DMS153 treated with DMSO at 0.1 percent for 48 hours (cell line): ENCODE data around the gene LCMT1.
"Not testable (repeated sequence)": the region's sequence is repeated elsewhere in the genome, so short reads cannot be mapped to it uniquely, and the experiment has no call there.

Source experiments
- DNase-seq: peaks from one replicate; lab custom pipeline; 2025; ENCODE audit not compliant: unreplicated experiment; lab: John Stamatoyannopoulos, UW

The LCMT1 gene

DNA sequence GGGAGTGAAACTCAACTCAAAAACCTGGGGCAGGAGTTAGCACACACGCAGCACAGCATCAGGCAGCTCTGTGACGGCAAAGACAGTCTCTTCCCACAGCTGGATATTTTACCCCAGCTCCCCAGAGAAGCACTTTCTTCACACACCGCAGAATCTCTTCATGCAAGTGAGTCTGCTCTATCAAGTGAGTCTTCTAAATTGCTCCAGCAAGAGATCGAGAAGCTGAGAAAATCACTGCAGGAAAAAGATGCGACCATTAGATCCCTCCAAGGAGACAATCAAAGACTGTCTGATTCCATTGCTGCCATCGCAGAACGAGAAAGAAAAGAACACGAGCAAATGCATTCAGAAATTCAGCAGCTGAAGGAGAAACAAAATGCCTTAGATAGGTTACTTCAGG, 16.9 kb upstream of the LCMT1 start:
- DNase-seq = no peak

DNA sequence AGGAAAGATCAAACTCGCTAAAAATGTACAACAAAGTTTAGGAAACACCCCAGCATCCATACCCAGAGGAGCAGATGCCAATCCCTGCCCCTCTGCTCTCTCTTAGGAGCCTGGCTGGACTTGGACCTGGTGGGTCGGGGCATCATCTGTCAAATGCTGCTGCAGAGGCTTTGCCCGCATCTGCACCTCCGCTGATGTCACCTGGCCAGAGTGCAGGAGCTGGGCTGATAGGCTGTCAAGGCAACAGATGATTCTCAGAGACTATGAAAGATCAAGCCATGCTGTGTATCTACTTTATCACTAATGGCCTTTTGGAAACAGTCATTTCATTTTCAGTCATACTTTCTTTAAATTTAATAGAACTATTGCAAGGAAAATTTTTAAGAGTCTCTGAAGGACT, 15.9 kb upstream of the LCMT1 start:
- DNase-seq = no peak

DNA sequence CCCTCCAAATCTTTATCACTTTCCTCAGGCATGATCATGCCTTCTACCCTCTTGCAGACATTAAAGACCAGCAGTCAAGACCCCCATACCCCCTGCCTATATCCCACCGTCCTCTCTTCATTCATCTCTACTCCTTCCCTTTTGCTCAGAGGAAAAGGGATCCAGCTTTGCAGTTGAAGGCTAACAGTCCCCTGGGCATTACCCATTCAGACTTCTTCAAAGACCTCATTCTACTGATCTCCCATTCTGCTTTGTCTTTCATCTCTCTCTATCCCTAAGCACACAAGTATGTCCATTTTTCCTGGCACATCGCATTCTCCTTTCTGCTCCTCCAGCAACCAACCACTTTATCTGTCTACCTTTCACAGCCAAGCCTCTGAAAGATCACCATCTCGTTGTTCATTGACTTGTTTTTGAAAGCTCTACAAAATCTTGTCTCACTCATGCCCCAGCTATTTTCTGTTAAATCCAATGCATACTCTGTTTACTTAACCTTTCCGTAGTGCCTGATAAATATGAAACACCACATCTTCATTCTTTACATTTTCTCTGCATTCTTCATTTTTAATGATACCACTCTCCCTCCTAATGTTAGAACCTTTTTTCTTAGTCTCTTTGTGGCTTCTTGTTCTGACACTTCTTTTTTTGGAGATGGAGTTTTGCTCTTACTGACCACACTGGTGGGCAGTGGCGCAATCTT, 14.1 kb upstream of the LCMT1 start:
- no peak for DNase-seq

DNA sequence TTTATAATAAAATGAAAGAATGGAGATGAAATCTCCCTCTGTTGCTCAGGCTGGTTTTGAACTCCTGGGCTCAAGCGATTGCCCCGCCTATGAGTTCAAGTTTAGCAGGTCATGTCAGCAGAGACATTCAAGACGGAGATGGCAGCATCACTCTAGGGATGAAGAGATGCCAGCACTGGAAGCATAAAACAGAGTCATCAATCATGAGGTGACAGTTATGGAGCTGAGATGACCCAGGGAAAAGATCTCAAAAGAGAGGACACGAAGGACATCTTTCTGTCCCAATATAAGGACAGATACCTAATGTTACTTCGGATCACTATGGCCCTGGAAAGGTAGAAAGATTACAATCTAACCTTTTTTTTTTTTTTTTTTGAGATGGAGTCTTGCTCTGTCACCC, 11.0 kb upstream of the LCMT1 start:
- DNase-seq = no peak

DNA sequence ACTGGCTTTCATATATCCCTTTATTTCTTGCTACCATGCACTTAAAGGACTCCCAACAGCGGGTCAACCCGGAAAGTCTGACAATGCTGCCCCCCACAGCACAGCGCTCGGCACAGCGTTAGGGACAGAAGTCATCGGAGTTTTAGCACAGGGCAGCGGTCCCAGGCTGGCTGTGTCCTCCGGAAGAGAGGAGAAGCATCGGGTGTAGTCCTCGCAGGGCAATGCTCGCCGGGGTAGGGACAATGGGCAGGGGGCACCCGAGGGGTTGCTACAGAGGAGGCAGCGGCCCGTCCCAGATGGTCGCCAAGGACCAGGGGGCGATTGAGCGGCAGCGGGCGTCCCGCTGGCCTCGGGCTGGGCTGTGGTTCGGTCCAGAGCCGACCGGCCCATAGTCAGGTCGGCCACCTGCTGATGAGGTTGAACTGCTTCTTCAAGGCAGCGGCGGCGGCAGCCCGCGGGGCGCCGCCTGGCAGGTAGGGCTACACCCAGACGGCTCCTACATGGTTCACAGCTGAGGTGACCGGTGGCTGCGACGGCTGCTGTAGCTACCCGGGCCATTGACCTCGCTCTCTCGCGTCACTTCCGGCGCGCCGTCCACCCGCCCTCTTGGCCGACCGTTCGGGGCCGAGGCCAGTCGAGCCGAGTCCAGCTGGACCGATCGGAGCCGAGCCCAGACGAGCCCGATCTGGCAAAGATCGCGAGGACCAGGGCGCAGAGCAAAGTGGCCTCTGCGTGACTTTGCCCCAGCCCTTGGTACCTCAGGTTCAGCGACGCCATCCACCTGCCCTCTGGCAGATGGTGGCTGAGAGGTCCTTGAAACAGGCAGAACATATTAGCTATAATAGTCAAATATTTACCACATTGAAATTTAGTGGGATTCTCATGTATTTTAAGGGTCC, 4.7 kb upstream of the LCMT1 start:
- peak; percentile 75 for DNase-seq

DNA sequence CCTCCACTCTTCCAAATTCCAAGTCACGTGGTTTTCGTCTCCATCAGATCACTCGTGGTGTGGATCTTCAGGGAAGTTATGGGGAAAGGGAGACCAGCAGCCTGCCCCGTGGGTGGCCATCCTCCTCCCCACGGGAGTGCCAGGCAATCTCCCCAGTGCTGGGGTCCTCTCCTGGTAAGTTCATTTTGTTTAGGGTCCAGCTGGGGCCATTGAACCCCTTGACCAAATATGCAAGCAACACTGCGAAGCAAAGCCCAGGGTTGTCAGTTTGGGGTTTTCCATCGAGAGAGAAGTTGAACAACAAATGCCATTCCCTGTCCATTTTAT, 4.1 kb upstream of the LCMT1 start:
- DNase-seq = no peak

DNA sequence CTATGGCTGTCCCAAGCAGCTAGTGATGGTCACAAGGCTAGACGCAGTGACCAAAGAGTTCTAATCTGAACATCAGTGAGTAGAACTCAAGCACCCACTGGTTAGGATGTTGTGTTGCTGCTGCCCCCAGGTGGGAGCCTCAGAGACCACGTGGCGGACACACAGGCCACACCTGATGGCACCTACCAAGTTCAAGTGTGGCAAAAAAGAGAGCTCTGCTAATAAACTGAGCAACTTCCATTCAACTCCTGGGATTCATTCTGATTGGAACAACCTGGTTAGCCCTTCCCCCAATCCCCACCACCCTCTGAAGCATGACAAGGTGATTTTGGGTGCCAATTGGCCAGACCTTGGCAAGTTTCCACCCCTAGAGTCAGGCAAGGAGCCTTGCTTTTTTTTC, 3.5 kb upstream of the LCMT1 start:
- peak; percentile 20 for DNase-seq

DNA sequence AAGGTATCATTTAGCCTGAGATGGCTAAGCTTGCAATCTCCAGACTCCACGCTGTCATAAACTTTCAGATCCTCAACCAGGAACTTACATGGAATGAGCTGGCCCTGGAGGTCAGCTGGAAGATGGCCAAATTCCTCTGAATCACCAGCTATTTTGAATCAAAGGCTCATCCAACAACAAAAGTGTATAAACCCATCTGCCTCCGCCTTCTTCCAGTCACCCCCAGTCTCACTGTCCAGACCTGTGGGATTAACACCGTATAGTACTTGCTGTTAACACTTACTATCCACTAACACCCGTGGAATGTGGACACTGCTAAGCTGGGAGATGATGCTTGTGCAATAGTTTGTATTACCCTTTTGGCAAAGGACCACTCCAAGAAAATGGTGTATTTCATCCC, 1.9 kb upstream of the LCMT1 start:
- DNase-seq = no peak

DNA sequence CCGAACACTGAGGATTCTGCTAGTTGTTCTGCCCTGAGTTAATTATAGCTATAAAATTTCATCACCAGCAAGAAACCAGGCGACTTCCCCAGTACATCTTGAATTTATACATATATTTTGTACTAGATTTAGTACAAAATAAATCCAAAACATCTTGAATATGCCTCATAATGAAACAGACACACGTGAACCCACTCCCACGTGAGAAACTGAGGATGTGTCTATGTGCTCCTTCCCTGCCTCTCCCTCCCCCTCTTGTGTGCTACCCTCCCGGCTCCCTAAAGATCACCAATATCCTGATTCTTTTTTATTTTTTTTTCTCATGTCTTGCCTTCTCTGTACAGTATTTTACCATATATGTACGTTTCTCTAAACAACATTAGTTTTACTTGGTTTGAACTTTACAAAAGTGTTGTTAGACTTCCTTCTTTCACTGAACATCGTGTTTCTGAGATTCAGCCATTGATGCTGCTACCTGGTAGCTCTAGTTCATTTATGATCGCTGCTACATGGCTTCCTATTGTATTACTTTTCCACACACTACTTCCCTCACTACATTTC, 1.1 kb upstream of the LCMT1 start:
- DNase-seq = no peak

DNA sequence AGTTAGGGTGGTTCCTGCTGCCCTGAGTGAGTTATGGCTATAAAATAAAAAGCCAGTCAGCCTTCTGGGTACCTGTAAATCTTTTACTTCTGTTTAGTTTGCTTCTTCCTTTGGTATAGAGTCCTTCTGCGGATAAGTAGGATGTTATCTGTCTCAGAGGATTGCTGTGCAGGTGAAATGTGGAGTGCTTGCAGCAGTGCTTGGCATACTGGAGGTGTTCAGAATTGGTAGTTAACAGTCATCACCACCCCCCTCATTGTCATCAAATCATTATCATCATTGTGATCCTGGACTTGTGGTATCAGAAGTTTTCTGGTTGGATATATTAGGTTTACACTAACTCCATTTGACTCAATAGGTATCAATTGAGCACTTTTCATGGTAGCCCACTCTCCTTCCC, 2.6 kb downstream of the LCMT1 start:
- no peak for DNase-seq

DNA sequence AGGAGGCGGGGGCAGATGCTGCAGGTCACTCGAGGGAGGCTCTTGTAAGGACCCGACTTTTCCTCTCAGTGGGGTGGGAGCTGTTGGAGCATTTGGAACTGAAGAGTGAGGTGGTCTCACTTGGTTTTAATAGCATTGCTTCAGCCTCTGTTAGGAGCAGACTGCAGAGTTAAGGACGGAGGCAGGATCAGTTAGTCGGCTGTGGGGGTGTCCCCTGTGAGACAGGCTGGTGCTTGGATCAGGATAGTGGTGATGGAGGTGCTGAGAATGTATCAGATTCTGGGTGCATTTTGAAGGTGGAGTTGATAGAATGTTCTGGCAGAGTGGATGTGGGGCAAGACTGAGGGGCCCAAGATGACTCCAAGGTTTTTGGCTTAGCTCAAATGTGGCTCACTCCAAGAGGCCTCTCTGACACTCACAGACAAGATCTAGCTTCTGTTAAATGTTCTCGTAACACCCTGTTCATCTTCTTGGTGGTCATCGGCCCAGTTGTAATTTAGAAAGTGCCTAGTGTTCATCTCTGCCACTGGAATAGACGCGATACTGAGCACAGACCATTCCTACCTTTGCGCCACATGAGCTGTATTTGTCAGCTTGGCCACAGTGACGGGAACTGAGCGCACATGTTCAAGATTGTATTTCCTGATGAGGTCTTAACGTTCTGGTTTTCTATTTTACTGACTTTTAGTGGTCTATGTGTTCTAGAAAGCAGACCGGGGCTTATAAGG, 7.5 kb downstream of the LCMT1 start:
- no peak for DNase-seq

DNA sequence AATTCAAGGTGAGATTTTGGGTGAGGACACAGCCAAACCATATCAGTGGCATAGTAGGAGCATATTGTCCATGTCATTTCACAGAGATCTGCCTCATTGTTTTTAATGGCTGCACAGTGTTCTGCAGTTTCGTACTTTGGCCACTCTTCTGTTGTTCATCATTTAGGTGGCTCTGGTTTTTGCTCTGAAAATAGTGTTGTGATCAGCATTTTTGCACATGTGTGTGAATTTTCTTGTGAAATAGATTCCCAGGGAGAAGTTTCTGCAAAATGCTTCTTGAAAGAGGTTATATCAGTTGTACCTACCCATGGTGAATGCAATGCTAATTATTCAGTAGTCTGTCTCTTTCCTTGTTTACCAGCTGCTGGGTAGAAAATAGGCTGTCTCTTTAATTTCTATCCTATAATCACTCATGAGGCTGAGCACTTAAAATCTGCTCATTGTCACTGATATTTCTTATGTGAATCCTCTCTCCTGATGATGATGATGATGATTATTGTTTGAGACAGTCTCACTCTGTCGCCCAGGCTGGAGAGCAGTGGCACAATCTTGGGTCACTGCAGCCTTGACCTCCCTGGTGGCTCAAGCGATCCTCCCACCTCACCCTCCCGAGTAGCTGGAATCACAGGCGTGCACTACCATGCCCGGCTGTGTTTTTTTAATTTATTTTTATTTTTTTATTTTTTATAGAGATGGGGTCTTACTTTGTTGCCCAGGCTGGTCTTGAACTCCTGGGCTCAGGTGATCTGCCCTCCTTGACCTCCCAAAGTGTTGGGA, 10.5 kb downstream of the LCMT1 start:
- no peak for DNase-seq

DNA sequence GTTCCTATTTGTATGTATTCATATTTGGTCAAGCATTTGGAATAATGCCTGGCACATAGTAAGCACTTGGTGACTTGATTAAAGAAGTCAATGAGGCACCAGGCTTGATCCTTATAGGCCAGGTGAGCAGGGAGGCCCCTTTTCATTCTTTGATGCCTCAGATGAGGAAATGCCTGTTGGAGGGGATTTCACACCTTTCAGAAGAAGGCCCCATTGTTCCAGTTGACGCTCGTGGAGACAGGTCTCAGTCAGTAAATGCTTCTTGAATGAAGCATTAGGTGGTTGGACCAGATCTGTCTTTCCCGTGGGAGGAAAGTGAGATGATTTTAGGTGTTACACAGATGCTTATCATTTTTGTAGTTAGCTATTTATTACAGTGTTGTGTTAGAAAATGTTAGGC, 13.0 kb downstream of the LCMT1 start:
- no peak for DNase-seq

DNA sequence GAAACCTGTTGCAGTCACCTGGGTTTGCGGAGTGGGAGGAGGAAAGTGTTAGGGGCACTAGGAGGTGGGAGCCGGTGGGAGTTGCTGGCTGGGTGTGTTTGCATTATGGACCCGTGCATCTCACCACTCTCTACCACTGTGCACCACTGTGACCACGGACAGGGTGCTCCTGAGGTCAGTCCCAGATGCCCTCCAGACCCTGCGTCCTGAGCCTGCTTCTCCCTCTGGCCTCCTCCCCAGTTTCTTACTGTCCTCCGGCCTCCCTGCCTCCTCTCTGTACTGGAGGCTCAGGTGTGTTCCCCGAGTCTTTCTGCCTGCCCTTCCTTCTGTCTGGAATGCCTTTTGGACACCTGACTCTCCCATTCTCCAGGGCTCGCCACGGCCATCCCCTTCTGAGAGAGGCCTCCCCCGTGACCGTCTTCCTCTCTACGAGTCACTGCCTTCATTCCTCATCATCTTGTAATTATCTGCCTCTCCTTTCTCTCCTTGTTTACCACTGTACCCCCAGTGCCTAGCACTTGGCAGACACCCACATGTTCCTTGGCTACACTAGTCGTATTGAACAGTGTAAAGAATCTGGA, 14.6 kb downstream of the LCMT1 start:
- not testable (repeated sequence) for DNase-seq

DNA sequence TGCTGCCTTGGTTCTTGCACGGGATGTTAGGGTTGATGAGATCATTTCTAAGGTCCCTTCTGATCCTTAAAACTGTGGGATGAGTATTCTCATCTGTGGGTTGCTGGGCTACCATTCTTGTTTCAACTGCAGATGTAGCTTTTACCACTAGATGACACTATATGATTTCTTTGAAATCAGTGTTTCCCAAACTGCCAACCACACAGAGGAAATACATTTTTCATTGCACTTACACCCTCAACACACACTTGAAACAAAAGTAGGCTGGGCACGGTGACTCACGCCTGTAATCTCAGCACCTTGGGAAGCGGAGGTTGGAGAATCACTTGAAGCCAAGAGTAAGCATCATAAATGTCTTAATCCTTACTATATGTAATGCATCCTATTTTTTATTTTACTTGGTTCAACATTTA, 15.3 kb downstream of the LCMT1 start:
- peak; percentile 28 for DNase-seq

DNA sequence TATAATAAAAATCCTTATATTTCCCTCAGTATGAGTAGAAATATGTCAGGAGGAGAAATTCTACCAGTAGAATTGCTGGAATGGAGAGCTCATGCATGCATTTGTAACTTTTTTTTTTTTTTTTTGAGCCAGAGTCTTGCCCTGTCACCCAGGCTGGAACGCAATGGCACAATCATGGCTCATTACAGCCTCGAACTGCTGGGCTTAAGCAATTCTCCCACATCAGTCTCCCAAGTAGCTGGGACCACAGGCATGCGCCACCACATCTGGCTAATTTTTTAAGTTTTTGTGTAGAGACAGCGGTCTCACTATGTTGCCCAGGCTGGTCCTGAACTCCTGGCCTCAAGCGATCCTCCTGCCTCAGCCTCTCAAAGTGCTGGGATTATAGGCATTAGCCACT, 21.2 kb downstream of the LCMT1 start:
- DNase-seq = not testable (repeated sequence)

DNA sequence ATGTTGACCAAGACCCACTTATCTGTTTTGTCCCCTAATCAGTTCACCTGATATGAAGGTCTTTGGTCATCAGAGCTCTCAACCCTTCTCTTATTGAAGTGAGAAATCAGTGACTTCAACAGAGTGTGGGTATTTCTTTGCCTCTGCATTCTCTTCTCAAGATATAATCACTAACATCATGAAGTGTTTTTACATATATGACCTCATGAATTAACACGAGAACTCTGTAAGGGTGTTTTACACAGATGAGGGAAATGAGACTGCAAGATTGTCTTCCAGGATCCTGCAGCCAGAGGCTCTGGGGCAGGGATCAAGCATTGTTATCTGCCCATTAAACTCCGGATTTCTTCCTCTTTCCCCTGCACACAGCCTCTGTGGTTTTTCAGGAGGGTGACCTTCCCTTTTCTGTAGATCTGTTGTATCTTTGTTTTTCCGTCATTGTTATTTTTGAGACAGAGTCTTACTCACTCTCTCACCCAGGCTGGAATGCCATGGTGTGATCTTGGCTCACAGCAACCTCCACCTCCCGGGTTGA, 22.7 kb downstream of the LCMT1 start:
- DNase-seq = no peak

DNA sequence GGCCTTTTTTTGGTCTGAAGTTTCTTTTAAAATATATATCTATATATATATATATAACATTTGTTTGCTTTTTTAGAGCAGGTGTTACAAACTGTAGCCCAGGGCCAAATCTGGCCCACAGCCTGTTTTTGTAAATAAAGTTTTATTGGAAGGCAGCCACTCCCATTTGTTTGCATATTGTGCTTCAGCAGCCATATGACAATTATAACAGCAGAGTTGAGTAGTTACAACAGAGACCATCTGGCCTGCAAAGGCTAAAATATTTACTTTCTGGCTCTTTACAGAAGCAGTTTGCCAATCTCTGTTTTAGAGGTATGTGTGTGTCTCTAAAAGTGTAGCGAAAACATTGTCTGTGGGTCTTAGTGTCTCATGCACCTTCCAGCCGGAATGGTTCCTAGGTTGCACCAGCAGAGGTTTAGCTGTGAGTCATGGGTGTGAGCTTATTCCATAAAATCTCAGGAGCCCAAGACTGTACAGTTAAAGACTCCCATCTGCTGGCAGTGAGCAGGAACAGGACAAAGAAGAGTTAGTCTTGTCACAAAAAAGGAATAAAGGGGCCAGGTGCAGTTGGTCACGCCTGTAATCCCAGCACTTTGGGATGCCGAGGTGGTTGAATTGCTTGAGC, 23.8 kb downstream of the LCMT1 start:
- peak; percentile 8 for DNase-seq

DNA sequence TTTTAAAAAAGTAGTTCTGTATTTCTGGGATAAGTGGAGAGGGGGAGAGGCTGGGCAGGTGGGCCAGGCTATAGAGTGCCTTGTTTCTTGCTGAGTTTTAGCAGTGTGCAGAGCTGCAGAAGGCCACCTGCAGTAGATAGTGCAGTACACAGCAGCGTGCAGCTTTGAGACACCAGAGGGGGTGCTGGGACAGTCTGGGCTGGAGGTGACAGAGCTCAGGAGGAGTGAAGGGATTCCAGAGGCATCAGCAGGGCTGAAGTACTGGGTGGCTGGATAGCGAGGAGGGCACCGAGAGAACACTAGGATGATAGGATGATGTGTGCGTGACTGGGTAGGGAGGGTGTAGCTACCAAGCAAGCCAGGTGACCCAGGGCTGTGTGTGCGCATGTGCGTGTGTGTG, 26.6 kb downstream of the LCMT1 start:
- no peak for DNase-seq

DNA sequence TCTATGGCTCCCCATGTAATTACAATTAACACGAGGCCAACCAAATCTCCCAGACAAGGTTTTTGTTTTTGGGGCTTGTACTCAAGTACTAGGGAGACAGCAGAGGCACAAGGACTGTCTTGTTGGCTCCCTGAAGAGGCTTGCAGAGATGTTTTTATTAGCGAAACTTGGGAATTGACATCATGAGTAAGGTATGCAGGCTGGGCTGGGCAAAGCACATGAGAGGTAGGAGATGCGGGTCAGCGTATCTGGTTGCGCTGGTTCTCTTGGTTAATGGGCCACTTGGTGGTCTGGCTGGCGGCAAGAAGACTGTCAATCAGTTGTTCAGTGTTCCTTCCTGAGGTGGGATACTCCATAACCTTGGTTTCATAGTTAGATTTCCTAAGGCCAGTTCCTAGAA, 28.9 kb downstream of the LCMT1 start:
- no peak for DNase-seq
